Stimulated activated CD8-positive, alpha-beta memory T cell treated with anti-CD3 and anti-CD28 coated beads, Interleukin-4, amount 100 ng/mL, for 24 hours (primary cell): Measurements from ENCODE around the gene MALAT1.
"Not testable (repeated sequence)": the region's sequence is repeated elsewhere in the genome, so short reads cannot be mapped to it uniquely, and the experiment has no call there.

Source experiments
- DNase-seq: peaks from one replicate; pipeline ENCODE4 v3.0.0-alpha.2; 2020; ENCODE audit warnings: low read depth

The MALAT1 gene

GRCh38 chr11:65522718-65523630 is 24.1 kb downstream of the MALAT1 start:
- DNase-seq, result not testable (repeated sequence)

- not testable (repeated sequence) for DNase-seq
These were observed 24.8 kb downstream of the MALAT1 start for GRCh38 chr11:65523631-65523968.

GRCh38 chr11:65524014-65524740 is 25.3 kb downstream of the MALAT1 start:
- no peak for DNase-seq

DNA sequence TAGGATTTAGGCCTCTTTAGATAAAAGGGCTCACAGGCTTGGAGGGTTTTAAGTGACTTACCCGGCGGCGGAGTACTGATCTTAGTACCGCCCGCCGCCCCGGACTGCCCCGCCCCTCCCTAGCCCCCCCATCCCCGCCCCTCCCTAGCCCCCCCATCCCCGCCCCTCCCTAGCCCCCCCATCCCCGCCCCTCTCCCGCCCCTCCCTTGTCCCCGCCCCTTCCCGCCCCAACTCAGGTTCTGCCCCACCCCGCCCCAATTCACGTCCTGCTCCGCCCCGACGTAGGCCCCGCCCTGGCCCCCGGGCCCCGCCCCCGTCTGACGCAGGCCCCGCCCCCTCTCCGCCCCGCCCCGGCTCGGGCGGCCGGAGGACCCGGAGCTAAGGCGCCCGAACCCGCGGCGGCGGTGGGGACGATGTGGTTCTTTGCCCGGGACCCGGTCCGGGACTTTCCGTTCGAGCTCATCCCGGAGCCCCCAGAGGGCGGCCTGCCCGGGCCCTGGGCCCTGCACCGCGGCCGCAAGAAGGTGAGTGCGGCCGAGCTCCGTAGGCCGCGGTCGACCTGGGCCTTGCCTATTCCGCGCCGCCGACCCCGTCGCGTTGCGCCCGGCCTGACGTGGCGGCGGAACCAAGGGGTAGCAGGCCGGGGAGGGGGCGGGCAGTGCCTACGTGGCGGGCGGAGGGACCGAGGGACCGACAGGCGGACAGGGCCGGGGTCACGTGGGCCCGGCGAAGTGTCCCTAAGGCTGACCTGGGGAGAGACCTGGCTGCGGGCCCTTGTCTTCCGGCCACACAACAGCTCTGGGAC is 26.1 kb downstream of the MALAT1 start, which contains the start of gene SCYL1:
SCYL1 (plus strand) TSS at position 343 of the 805 bp plus-strand sequence; CDS start at position 414, 71 bp downstream.
- DNase-seq, result peak; percentile 66

DNA sequence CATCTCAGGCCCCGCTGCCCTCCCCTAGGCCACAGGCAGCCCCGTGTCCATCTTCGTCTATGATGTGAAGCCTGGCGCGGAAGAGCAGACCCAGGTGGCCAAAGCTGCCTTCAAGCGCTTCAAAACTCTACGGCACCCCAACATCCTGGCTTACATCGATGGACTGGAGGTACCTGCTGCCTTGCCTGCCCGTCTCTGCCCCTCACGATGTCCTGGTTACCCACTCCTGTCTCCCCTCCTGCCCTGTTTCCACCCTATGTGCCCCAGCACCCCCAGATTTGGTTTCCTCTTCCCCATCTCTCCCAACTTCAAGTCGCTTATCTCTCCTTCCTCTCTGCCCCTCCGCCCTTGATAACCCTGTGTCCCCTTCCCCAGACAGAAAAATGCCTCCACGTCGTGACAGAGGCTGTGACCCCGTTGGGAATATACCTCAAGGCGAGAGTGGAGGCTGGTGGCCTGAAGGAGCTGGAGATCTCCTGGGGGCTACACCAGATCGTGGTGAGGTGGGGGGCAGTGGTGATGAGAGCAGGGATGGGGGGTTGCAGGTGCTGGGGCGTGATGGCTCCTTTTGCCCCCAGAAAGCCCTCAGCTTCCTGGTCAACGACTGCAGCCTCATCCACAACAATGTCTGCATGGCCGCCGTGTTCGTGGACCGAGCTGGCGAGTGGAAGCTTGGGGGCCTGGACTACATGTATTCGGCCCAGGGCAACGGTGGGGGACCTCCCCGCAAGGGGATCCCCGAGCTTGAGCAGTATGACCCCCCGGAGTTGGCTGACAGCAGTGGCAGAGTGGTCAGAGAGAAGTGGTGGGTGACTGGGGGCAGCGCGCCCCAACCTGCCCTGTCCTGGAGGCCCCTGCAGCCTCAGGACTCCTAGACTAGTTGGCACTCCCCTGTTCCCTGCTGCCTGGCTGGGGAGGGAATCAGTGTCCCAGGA is 27.0 kb downstream of the MALAT1 start:
- no peak for DNase-seq

DNA sequence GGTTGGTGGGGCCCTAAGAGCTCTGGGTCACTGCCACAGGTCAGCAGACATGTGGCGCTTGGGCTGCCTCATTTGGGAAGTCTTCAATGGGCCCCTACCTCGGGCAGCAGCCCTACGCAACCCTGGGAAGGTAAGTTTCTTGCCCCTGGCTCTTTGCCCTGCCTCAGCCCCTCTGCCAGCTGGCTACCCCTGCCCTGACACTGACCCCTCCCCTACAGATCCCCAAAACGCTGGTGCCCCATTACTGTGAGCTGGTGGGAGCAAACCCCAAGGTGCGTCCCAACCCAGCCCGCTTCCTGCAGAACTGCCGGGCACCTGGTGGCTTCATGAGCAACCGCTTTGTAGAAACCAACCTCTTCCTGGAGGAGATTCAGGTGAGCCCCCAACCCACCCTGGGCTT is 27.9 kb downstream of the MALAT1 start:
- DNase-seq, result no peak

- DNase-seq, result no peak
These were observed 30.0 kb downstream of the MALAT1 start for GRCh38 chr11:65528819-65529350.

GRCh38 chr11:65529475-65530156 is 30.8 kb downstream of the MALAT1 start:
- DNase-seq, result no peak

DNA sequence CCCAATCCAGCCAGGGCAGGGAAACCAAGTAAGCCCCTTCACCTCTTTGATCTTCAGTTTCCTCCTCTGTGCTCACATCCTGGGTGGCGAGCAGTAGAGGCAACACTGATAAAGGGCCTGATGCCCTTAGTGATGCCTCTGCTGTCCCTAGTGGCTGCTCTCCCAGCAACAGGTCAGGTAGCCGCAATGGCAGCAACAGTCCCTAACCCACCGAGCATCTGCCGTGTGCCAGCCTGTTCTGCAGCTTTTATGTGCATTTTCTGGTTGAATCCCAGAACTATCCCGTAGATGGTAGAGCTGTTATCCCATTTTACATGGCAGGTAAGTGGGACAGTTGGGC is 31.3 kb downstream of the MALAT1 start:
- DNase-seq, result no peak

DNA sequence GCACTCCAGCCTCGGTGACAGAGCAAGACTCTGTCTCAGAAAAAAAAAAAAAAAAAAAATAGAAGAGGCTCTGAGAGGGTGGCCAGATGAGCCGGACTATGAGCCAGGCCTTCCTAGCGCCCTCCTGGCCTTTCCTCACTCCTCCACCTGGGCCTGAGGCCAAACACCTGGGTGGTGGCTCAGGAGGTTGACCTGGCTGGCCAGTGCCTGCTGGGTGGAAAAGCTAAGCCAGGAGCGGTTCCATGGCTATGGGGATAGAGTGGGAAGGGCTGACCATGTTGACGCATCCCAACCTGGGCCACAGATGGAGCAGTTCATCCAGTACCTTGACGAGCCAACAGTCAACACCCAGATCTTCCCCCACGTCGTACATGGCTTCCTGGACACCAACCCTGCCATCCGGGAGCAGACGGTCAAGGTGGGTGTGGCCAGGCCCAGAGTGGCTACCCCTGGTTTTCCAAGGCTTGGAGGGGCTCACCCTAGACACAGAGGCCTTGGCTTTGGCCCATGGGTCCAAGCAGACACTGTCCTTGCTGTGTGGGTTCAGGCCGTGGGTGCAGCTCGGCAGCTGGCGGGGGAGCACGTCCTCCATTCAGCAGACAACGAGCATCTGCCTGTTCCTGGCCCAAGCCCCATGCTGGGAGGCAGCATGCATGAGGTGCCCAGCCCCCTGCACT is 33.7 kb downstream of the MALAT1 start:
- DNase-seq, result no peak

DNA sequence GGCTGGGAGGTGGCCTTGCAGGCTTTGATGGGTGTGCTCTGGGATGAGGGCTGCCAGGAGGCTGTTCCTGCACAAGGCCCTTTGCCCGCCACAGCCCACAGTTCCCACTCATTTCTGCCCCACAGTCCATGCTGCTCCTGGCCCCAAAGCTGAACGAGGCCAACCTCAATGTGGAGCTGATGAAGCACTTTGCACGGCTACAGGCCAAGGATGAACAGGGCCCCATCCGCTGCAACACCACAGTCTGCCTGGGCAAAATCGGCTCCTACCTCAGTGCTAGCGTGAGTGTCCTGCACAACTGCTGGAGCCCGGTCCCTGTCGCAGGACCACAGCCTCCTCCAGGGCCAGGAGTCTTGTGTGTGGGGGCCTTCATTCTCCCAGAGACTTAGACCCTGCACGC is 36.3 kb downstream of the MALAT1 start:
- no peak for DNase-seq

- no peak for DNase-seq
These were observed 37.8 kb downstream of the MALAT1 start for GRCh38 chr11:65536412-65537295.

GRCh38 chr11:65537296-65537597 is 38.4 kb downstream of the MALAT1 start:
- DNase-seq, result no peak

GRCh38 chr11:65537620-65538231 is 38.9 kb downstream of the MALAT1 start:
- DNase-seq, result no peak

DNA sequence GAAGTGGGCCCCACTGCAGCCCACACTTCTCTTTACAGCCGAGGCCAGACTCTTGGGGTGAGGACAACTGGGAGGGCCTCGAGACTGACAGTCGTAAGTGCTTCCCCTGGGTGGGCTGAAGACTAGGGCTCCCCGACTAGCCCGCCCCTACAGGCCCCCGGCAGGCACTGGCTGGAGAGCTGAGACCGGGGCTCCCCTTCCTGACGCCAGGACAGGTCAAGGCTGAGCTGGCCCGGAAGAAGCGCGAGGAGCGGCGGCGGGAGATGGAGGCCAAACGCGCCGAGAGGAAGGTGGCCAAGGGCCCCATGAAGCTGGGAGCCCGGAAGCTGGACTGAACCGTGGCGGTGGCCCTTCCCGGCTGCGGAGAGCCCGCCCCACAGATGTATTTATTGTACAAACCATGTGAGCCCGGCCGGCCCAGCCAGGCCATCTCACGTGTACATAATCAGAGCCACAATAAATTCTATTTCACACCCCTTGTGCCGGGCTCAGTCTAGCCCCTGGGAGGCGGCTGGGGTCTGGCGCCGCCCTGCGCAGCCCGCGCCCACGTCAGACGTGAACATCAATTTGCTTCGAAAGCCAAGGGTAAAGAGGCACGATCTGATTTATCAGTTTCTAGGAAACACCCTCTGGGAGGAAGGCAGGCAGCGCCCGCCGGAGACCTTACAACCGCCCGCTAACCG is 39.5 kb downstream of the MALAT1 start:
- no peak for DNase-seq

DNA sequence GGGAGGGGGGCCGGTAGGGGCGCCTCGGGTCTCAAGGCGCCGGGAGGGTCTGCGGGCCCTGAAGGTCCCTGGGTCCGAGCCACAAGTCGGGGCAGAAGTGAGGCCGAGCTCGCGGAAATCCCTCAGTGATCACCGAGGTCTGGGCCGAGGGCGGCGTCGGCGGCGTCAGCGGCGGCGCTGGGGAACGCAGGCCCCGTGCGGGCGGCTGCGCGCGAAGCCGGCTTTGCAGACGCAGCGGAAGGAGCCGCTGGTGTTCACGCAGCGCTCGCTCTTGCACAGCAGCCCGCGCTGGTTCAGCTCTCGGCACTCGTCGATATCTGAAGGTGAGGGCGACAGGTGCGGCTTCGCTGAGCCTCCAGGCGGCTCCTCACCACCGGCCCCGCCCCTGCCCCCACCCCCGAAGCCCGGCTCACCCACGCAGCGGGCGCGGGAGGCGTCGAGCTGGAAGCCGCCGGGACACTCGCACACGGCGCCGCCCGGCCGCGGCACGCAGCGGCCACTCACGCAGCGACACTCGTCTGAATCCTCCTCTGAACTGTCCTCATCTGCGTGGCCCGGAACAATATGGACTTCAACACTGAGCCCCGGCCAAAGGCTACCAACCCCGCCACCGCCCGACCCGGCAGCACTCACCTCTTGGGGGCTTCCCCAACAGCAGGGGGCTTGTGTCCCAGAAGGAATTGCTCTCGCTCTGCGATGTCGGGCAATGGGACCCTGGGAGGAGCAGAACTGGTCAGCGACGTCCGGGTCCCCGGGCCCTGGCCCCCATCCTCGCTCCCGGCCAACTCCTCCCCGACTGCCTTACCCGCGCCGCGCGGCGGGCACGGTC is 40.3 kb downstream of the MALAT1 start:
- DNase-seq, result no peak

DNA sequence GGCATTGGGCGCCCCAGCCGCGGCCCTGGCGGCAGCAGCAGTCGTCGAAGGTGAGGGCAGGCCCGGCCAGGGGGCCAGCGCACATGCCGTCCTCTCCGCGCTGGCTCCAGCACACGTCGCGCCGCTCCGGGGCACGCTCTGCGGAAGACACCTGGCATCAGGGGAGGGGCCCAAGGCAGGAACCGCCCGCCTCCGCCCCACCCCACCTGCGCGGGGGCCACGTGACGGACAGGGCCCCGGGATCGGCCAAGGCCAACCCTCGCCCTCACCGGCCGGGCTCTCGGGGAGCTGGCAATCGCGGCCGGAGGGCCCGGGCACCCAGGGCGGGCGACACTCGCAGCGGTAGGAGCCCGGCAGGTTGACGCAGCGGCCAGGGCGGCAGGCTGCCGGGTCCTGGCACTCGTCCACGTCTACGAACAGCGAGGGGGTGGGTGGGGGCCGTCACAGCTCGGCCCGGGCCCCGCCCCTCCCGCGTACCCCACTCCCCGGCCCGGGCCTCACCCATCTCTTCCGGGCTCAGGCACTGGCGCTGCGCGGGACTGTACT is 41.0 kb downstream of the MALAT1 start:
- DNase-seq, result no peak
